HCT116 (cell line): Measurements from ENCODE around the gene ABCG1. TPM values are rescaled to one million over a fixed set of nuclear protein-coding genes. Genes with fewer than 3 reads are reported as not detected.

Source experiments
- ATAC-seq: fragments of 200-7000 bp; cut with Tn5 transposase; 2 replicates; pipeline ENCODE4 v1.9.1; 2020; ENCODE audit warnings: mild to moderate bottlenecking, moderate library complexity
- BruUV-seq: library from RNA; stranded (reverse); fragments of 400-500 nt; replicated peaks from 2 replicates; lab custom pipeline; 2021; lab: Mats Ljungman, UMichigan
- CTCF ChIA-PET: fragments of 300-600 bp; sonication (Branson Sonifier 250); formaldehyde crosslinking; loops from one replicate; lab custom pipeline; 2021; ENCODE audit warnings: antibody characterized with exemption; lab: Charles Lee
- POLR2A ChIA-PET: fragments of 300-600, 350-600 bp; sonication (Branson Sonifier 250); formaldehyde crosslinking; loops from one replicate; lab custom pipeline; 2021; ENCODE audit warnings: antibody characterized with exemption; lab: Charles Lee
- RAD21 ChIA-PET, 2 experiments: fragments of 300-600 bp; sonication (Branson Sonifier 250); formaldehyde crosslinking; loops; one replicate each; lab custom pipeline; 2023; ENCODE audit warnings: low total read pairs in 2 of 2; ENCODE audit not compliant: uncharacterized antibody in 2 of 2, unreplicated experiment in 2 of 2, low non-redundant PET in 1 of 2; lab: Charles Lee
- DNase-seq: peaks from one replicate; pipeline ENCODE4 v3.0.0-alpha.2; 2010; ENCODE audit warnings: low read depth, low spot score
- H2AFZ ChIP-seq: fragments of 200-600 bp; shearing (Covaris generic), sonication (generic); 2 replicates; pipeline ENCODE4 v1.6.1; 2017; ENCODE audit warnings: low read depth, mixed run types, mixed read lengths, antibody characterized with exemption, low read length; ENCODE audit not compliant: poor library complexity, severe bottlenecking
- H3K27ac ChIP-seq: 2 replicates; pipeline ENCODE4 v1.5.1; 2012; ENCODE audit warnings: low read depth, low read length
- H3K27me3 ChIP-seq: fragments of 200-600 bp; sonication (generic); 2 replicates; pipeline ENCODE4 v1.6.1; 2016; ENCODE audit warnings: mixed run types, low read length, mixed read lengths; ENCODE audit not compliant: insufficient read depth
- H3K36me3 ChIP-seq, 2 experiments: fragments of 200-500 bp in 1 of 2; fragments of 200-600 bp in 1 of 2; sonication (Bioruptor generic) in 1 of 2; sonication (generic) in 1 of 2; 2 replicates each; pipeline versions ENCODE4 v1.5.1 to v1.6.1; 2014 to 2016; ENCODE audit warnings: low read length in 2 of 2, inconsistent platforms in 1 of 2, mixed read lengths in 1 of 2, mixed run types in 1 of 2; ENCODE audit not compliant: insufficient read depth in 2 of 2, control insufficient read depth in 1 of 2
- H3K4me1 ChIP-seq, 2 experiments: fragments of 200-600 bp in 1 of 2; sonication (generic) in 1 of 2; 2 replicates each; pipeline versions ENCODE4 v1.5.1 to v1.6.1; 2012 to 2017; ENCODE audit warnings: low read length in 2 of 2, inconsistent platforms in 1 of 2, mild to moderate bottlenecking in 1 of 2, mixed read lengths in 1 of 2, mixed run types in 1 of 2, moderate library complexity in 1 of 2; ENCODE audit not compliant: insufficient read depth in 2 of 2, control insufficient read depth in 1 of 2
- H3K4me2 ChIP-seq: fragments of 200-600 bp; sonication (generic); 2 replicates; pipeline ENCODE4 v1.6.1; 2017; ENCODE audit warnings: mixed run types, low read length, mixed read lengths
- H3K4me3 ChIP-seq, 2 experiments: fragments of 200-600 bp in 1 of 2; sonication (generic) in 1 of 2; replicated peaks in 1 of 2; 2 replicates each; pipeline ENCODE4 v1.5.1; 2011 to 2016; ENCODE audit warnings: low read length in 2 of 2, control low read depth in 1 of 2, low read depth in 1 of 2, mild to moderate bottlenecking in 1 of 2, mixed read lengths in 1 of 2, mixed run types in 1 of 2
- H3K79me2 ChIP-seq: fragments of 200-600 bp; sonication (generic); 2 replicates; pipeline ENCODE4 v1.6.1; 2017; ENCODE audit warnings: mild to moderate bottlenecking, mixed run types, low read length, moderate library complexity, mixed read lengths; ENCODE audit not compliant: insufficient read depth
- H3K9ac ChIP-seq: fragments of 200-600 bp; sonication (generic); 2 replicates; pipeline ENCODE4 v1.6.1; 2016; ENCODE audit warnings: low read length, mixed read lengths
- H3K9me2 ChIP-seq: fragments of 200-600 bp; sonication (generic), shearing (Covaris generic); 2 replicates; pipeline ENCODE4 v1.6.1; 2017; ENCODE audit warnings: mixed run types, mild to moderate bottlenecking, moderate library complexity; ENCODE audit not compliant: insufficient read depth
- H3K9me3 ChIP-seq, 2 experiments: fragments of 200-500 bp in 1 of 2; fragments of 200-600 bp in 1 of 2; sonication (Bioruptor generic) in 1 of 2; sonication (generic) in 1 of 2; 2 replicates each; pipeline ENCODE4 v1.6.1; 2014 to 2017; ENCODE audit warnings: low read length in 2 of 2, mixed read lengths in 2 of 2, inconsistent platforms in 1 of 2, low read depth in 1 of 2, mild to moderate bottlenecking in 1 of 2, mixed run types in 1 of 2, moderate library complexity in 1 of 2; ENCODE audit not compliant: control insufficient read depth in 1 of 2, insufficient read depth in 1 of 2
- H4K20me1 ChIP-seq: fragments of 200-600 bp; sonication (generic), shearing (Covaris generic); 2 replicates; pipeline ENCODE4 v1.6.1; 2017; ENCODE audit warnings: mixed run types, mild to moderate bottlenecking, moderate library complexity; ENCODE audit not compliant: insufficient read depth
- CEBPB ChIP-seq: IDR thresholded peaks from 2 replicates; pipeline ENCODE4 v1.6.1; 2012; ENCODE audit warnings: low read depth
- EGR1 ChIP-seq: IDR thresholded peaks from 2 replicates; pipeline ENCODE4 v1.6.1; 2012; ENCODE audit warnings: low read depth
- EZH2 ChIP-seq: fragments of 200-600 bp; sonication (generic); IDR thresholded peaks from 2 replicates; pipeline ENCODE4 v1.6.1; 2017; ENCODE audit warnings: antibody characterized with exemption, mixed run types
- FOSL1 ChIP-seq: IDR thresholded peaks from 2 replicates; pipeline ENCODE4 v1.6.1; 2012; ENCODE audit warnings: low read depth
- POLR2A ChIP-seq: IDR thresholded peaks from 2 replicates; pipeline ENCODE4 v1.7.0; 2011; ENCODE audit warnings: borderline replicate concordance; ENCODE audit not compliant: insufficient read depth, insufficient read length; ENCODE audit errors: extremely low read depth
- POLR2AphosphoS5 ChIP-seq: IDR thresholded peaks from 2 replicates; pipeline ENCODE4 v1.6.1; 2011; ENCODE audit warnings: mild to moderate bottlenecking, low read depth, low read length, moderate library complexity
- REST ChIP-seq: IDR thresholded peaks from 2 replicates; pipeline ENCODE4 v1.6.1; 2012; ENCODE audit warnings: low read depth
- SIN3A ChIP-seq: IDR thresholded peaks from 2 replicates; pipeline ENCODE4 v1.6.1; 2012; ENCODE audit warnings: low read depth
- SP1 ChIP-seq: IDR thresholded peaks from 2 replicates; pipeline ENCODE4 v1.6.1; 2012; ENCODE audit warnings: low read depth
- TCF7L2 ChIP-seq: IDR thresholded peaks from 2 replicates; pipeline ENCODE4 v1.7.0; 2011; ENCODE audit warnings: borderline replicate concordance, inconsistent platforms; ENCODE audit not compliant: insufficient read depth, insufficient read length; ENCODE audit errors: extremely low read depth
- YY1 ChIP-seq: IDR thresholded peaks from 2 replicates; pipeline ENCODE4 v1.6.1; 2011; ENCODE audit warnings: low read length, low read depth, moderate library complexity, mild to moderate bottlenecking; ENCODE audit not compliant: insufficient replicate concordance; ENCODE audit errors: extremely low read depth
- ZBTB33 ChIP-seq: IDR thresholded peaks from 2 replicates; pipeline ENCODE4 v1.6.1; 2011; ENCODE audit warnings: mild to moderate bottlenecking, low read length, moderate library complexity; ENCODE audit not compliant: insufficient replicate concordance; ENCODE audit errors: extremely low read depth
- ZFX ChIP-seq: fragments of 450-650 bp; IDR thresholded peaks from 2 replicates; pipeline ENCODE4 v1.6.1; 2017
- intact Hi-C: fragments of 100-400 bp; cut with micrococcal nuclease; formaldehyde crosslinking; loops from 2 replicates; pipeline ENCODE4 v1.10.0; 2022
- total RNA-seq: library from RNA; stranded (reverse); gene quantifications from one replicate; pipeline ENCODE4 v1.2.1, GENCODE V29; 2021; ENCODE audit not compliant: unreplicated experiment

The ABCG1 gene
- total RNA-seq, 1 experiment from 2014 or later = 1.6 TPM

GRCh38 chr21:42341776-42342542 lies 123.0 kb downstream of the ABCG1 start:
- Histone ChIP-seq H3K4me3 (no peak overlapping the region), H3K79me2 (no peaks in the 10 kb centered on the region), H3K4me2 (no peak overlapping the region), H3K27me3 (no peaks in the 10 kb centered on the region), H2AFZ (no peak overlapping the region), H4K20me1 (no peaks in the 10 kb centered on the region), H3K9me3 (no peaks in the 10 kb centered on the region), H3K9ac (no peak overlapping the region), H3K27ac (no peak overlapping the region), H3K36me3 (no peaks in the 10 kb centered on the region), H3K9me2 (no peaks in the 10 kb centered on the region), H3K4me1 (no peaks in the 10 kb centered on the region)
- intact Hi-C loops = no loop called here
- ATAC-seq = no peak
- no peak for TF ChIP-seq REST
- ChIA-PET CTCF (no interaction called here), RAD21 (no interaction called here), POLR2A (no interaction called here)
- no TSS peak for BruUV-seq
- DNase-seq = no peak

- Histone ChIP-seq H3K4me2 (no peak overlapping the region), H3K4me3 (no peak overlapping the region), H3K9me2 (no peaks in the 10 kb centered on the region), H3K4me1 (no peaks in the 10 kb centered on the region), H3K9ac (no peak overlapping the region), H3K79me2 (no peaks in the 10 kb centered on the region), H2AFZ (no peak overlapping the region), H3K36me3 (no peaks in the 10 kb centered on the region), H3K9me3 (no peaks in the 10 kb centered on the region), H3K27me3 (no peaks in the 10 kb centered on the region), H4K20me1 (no peaks in the 10 kb centered on the region), H3K27ac (no peak overlapping the region)
- ATAC-seq = no peak
- intact Hi-C loops = no loop called here
- no TSS peak for BruUV-seq
- POLR2A ChIA-PET = no interaction called here
- CTCF ChIA-PET = no interaction called here
- RAD21 ChIA-PET = no interaction called here
- DNase-seq = no peak
- TF ChIP-seq CEBPB (no peak), EGR1 (no peak), POLR2A (no peak), ZFX (no peak), SIN3A (no peak), YY1 (no peak), ZBTB33 (no peak), SP1 (no peak), FOSL1 (no peak), POLR2AphosphoS5 (no peak), EZH2 (no peak), TCF7L2 (no peak)
These were observed 124.2 kb downstream of the ABCG1 start for GRCh38 chr21:42343101-42343500.
